ENCODE results near the gene PSMB10. TPM values are rescaled to one million over a fixed set of nuclear protein-coding genes. Genes with fewer than 3 reads are reported as not detected.

Gene PSMB10
- total RNA-seq, 1 donor, result 47.0 TPM

GRCh38 chr16:67967958-67968399 is 31.3 kb upstream of the PSMB10 start:
- H4K20me1 ChIP-seq (ENCODE audit: insufficient read depth, low read length), result peaks cover 46% of the 10 kb centered on the region
- peak overlapping the region; percentile 89 for H3K27ac ChIP-seq (ENCODE audit: low read depth, low read length)
- H3K4me1 ChIP-seq (ENCODE audit: insufficient read depth, low read length), result peaks cover 33% of the 10 kb centered on the region
- no peaks in the 10 kb centered on the region for H3K27me3 ChIP-seq (ENCODE audit: insufficient read depth, low read length)
- no peaks in the 10 kb centered on the region for H3K9me3 ChIP-seq (ENCODE audit: low read depth, low read length)
- H3K4me2 ChIP-seq (ENCODE audit: insufficient read depth, low read length), result peak overlapping the region; percentile 96
- no peak for TF ChIP-seq CTCF (IDR thresholded peaks at IDR 0.05; ENCODE audit: extremely low read depth, low read depth, low read length)
- H3K79me2 ChIP-seq (ENCODE audit: insufficient read depth, low read length), result peaks cover 53% of the 10 kb centered on the region
- peak overlapping the region; percentile 59 for H2AFZ ChIP-seq (ENCODE audit: low read length)
- peak; percentile 96 for DNase-seq (ENCODE audit: insufficient read length, low spot score, missing footprints)
- H3K4me3 ChIP-seq (ENCODE audit: insufficient read depth, low read length), result peak overlapping the region; percentile 94
- H3K36me3 ChIP-seq (ENCODE audit: insufficient read depth, low read length), result peaks cover 17% of the 10 kb centered on the region

DNA sequence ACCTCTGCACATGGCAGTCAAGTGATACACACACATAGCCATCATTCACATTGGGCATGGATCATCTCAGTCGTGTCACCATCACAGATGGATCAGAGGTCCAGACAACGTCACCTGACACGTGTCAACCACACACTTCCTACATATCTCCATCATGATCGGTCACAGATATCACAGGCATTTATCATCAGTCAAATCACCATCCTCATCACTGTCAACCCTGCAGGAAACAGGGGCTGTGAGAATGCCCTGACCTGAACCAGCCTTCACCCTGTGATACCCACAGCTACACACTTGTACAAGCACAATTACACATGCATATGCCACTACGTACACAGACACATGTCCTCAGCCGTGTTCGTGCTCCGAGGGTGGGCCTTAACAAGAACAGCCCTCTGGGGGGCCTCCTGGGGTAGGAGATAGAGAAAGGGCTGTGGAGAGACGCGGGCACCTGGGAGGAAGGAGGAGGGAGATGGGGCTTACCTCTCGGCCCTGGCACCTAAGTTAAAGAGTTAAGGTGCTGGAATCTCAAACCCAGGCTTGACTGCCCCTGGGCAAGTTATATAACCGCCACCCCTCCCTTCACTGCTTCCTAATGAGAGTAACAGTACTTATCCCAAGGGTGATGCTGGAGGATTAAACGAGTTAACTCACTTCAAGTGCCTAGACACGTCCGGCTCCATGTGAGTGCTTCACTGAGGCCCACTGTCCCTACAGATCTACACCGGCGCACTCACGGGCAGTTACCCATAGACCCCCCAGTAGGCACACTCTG is 30.7 kb upstream of the PSMB10 start:
- H2AFZ ChIP-seq (ENCODE audit: low read length), result peak overlapping the region; percentile 54
- peaks cover 23% of the 10 kb centered on the region for H3K36me3 ChIP-seq (ENCODE audit: insufficient read depth, low read length)
- no peak for TF ChIP-seq CTCF (IDR thresholded peaks at IDR 0.05; ENCODE audit: extremely low read depth, low read depth, low read length)
- peak; percentile 94 for DNase-seq (ENCODE audit: insufficient read length, low spot score, missing footprints)
- no peaks in the 10 kb centered on the region for H3K9me3 ChIP-seq (ENCODE audit: low read depth, low read length)
- H3K4me3 ChIP-seq (ENCODE audit: insufficient read depth, low read length), result peak overlapping the region; percentile 94
- H3K27me3 ChIP-seq (ENCODE audit: insufficient read depth, low read length), result no peaks in the 10 kb centered on the region
- peak overlapping the region; percentile 96 for H3K4me2 ChIP-seq (ENCODE audit: insufficient read depth, low read length)
- H4K20me1 ChIP-seq (ENCODE audit: insufficient read depth, low read length), result peaks cover 46% of the 10 kb centered on the region
- peaks cover 33% of the 10 kb centered on the region for H3K4me1 ChIP-seq (ENCODE audit: insufficient read depth, low read length)
- H3K27ac ChIP-seq (ENCODE audit: low read depth, low read length), result peak overlapping the region; percentile 89
- peaks cover 59% of the 10 kb centered on the region for H3K79me2 ChIP-seq (ENCODE audit: insufficient read depth, low read length)

DNA sequence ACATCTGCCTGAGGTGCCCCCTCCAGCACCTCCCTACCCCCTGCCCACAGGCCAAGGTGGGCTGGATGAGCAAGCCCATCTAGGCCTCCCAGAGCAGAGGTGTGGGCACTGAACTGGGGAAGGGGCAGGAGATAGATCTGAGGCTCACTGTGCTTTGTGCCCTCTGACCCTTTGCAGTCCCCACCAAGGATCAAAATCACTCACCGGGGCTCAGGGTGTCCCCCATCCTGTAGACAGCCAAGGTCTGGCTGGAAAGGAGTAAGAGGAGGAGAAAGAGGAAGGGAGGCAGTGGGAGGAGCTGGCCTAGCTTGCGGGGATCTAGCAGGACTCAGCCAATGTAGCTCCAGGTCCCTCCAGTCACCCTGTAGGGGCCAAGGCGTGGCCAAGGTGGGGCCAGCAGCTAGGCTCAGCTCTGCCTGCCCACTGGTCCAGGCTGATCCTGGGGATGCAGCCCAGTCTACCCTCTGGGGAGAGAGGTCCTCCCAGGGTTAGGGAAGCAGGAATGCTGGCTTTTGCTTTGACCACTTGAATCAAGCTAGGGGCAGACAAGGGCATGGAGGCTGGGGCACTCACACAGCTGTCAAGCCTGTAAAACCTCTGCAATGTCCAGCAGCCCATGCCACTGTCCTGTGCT is 30.0 kb upstream of the PSMB10 start:
- no peaks in the 10 kb centered on the region for H3K27me3 ChIP-seq (ENCODE audit: insufficient read depth, low read length)
- no peak for TF ChIP-seq CTCF (IDR thresholded peaks at IDR 0.05; ENCODE audit: extremely low read depth, low read depth, low read length)
- peak overlapping the region; percentile 94 for H3K4me3 ChIP-seq (ENCODE audit: insufficient read depth, low read length)
- peak; percentile 96 for DNase-seq (ENCODE audit: insufficient read length, low spot score, missing footprints)
- peaks cover 33% of the 10 kb centered on the region for H3K4me1 ChIP-seq (ENCODE audit: insufficient read depth, low read length)
- H2AFZ ChIP-seq (ENCODE audit: low read length), result no peak overlapping the region
- H3K36me3 ChIP-seq (ENCODE audit: insufficient read depth, low read length), result peaks cover 30% of the 10 kb centered on the region
- peak overlapping the region; percentile 96 for H3K4me2 ChIP-seq (ENCODE audit: insufficient read depth, low read length)
- no peaks in the 10 kb centered on the region for H3K9me3 ChIP-seq (ENCODE audit: low read depth, low read length)
- H3K79me2 ChIP-seq (ENCODE audit: insufficient read depth, low read length), result peaks cover 66% of the 10 kb centered on the region
- H3K27ac ChIP-seq (ENCODE audit: low read depth, low read length), result peak overlapping the region; percentile 89
- peaks cover 52% of the 10 kb centered on the region for H4K20me1 ChIP-seq (ENCODE audit: insufficient read depth, low read length)
